ENCODE data around the gene PLCH1.

PLCH1 gene

GRCh38 chr3:155745795-155746550 is 1.1 kb upstream of the PLCH1 start:
- no peak for DNase-seq

- DNase-seq: peak in 3 of 6 experiments; percentile 2 to 32 (median 6)
Measured at GRCh38 chr3:155744010-155744625, 753 bp downstream of the PLCH1 start.

- DNase-seq: peak in 1 of 6 experiments; percentile 32
Measured at GRCh38 chr3:155743606-155744005, 1.3 kb downstream of the PLCH1 start.

- DNase-seq: no peak
Measured at GRCh38 chr3:155742349-155742965, 2.4 kb downstream of the PLCH1 start.

- no peak for DNase-seq
Measured at GRCh38 chr3:155741603-155742002, 3.3 kb downstream of the PLCH1 start.

- DNase-seq: no peak
Measured at GRCh38 chr3:155741101-155741500, 3.8 kb downstream of the PLCH1 start.

GRCh38 chr3:155739154-155739553 is 5.7 kb downstream of the PLCH1 start:
- DNase-seq: peak in 1 of 6 experiments; percentile 4

- DNase-seq: no peak
Measured at GRCh38 chr3:155738580-155739076, 6.2 kb downstream of the PLCH1 start.

- DNase-seq: no peak
Measured at GRCh38 chr3:155737844-155738460, 6.9 kb downstream of the PLCH1 start.

GRCh38 chr3:155736381-155736780 is 8.5 kb downstream of the PLCH1 start:
- no peak for DNase-seq

- no peak for DNase-seq
Measured at GRCh38 chr3:155730843-155731242, 14.0 kb downstream of the PLCH1 start.

- no peak for DNase-seq
Measured at GRCh38 chr3:155727836-155728235, 17.0 kb downstream of the PLCH1 start.

- DNase-seq: no peak
Measured at GRCh38 chr3:155714295-155714718, 30.6 kb downstream of the PLCH1 start.

GRCh38 chr3:155712008-155712407 is 32.9 kb downstream of the PLCH1 start:
- no peak for DNase-seq

GRCh38 chr3:155704771-155705559 is 39.9 kb downstream of the PLCH1 start:
- no peak for DNase-seq

GRCh38 chr3:155704061-155704460 is 40.8 kb downstream of the PLCH1 start:
- no peak for DNase-seq

GRCh38 chr3:155702745-155703591 is 41.9 kb downstream of the PLCH1 start:
- DNase-seq: no peak

GRCh38 chr3:155701882-155702465 is 42.9 kb downstream of the PLCH1 start:
- peak in 3 of 6 experiments; percentile 7 to 65 (median 45) for DNase-seq

- DNase-seq: peak in 1 of 6 experiments; percentile 2
Measured at GRCh38 chr3:155697542-155697941, 47.3 kb downstream of the PLCH1 start.

GRCh38 chr3:155690921-155691320 is 54.0 kb downstream of the PLCH1 start:
- DNase-seq: no peak

GRCh38 chr3:155688481-155688880 is 56.4 kb downstream of the PLCH1 start:
- DNase-seq: no peak
